Muscle of back (tissue), 11 donors: ENCODE measurements around the gene CUL9. TPM values are rescaled to one million over a fixed set of nuclear protein-coding genes. Genes with fewer than 3 reads are reported as not detected.

ENCODE experiments used
- DNase-seq, 3 donors: peaks; one replicate each; pipeline versions ENCODE4 v3.0.0 to v3.0.0-alpha.2; 2013
- polyA plus RNA-seq, 10 donors: library from polyadenylated mRNA; unstranded; fragments of 120-200 nt; gene quantifications; one replicate each; pipeline ENCODE4 v1.2.1, GENCODE V29; 2013; ENCODE audit not compliant: insufficient read length in 10 of 10

Gene CUL9
- polyA plus RNA-seq, 10 donors: 10.3 to 26.8 (median 17.4) TPM

DNA sequence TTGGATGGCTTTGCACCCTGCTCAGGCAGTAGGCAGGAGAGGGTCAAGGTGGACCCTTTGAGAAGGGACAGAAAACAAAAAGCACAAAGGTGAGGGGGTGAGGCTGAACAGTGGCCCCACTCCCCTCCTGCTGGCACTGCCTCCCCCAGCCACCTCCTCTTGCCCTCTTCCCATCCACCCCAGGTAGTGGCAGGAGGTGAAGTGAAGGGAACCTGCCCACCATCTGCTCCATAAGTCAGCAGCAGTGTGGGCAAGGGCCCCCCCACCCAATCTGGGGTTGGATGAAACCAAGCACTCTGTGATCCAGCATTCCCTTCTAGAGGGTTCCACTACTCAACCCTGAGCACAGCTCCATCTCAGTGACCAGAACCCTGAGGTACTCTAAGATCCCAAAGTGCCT is 89.9 kb downstream of the CUL9 start:
- DNase-seq: no peak

DNA sequence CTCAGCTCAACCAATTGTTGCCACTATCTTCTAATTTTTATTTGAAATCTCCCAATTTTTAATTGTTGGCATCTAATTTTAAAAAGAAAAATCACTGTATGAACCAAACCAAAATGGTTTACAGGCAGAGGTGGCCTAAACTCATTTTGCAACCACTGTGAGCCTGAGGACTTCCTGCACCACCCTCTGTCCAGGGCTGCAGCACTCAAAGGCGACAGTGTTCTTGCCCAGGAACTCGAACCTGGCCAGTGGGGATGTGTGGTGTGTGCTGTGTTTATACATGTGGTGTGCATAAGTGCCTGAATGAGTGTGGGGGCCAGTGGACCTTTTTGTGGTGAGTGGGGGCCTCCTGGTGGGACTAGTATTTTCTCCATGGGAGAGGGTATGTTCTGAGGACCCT is 91.7 kb downstream of the CUL9 start:
- DNase-seq: no peak

Other genes with a start within 250 kb of the CUL9 start
- under 1 TPM; 0.16 to 0.92 (median 0.44) TPM for gene GNMT, start 221.4 kb upstream of the CUL9 start, polyA plus RNA-seq
- 10 to 100 TPM in 9 of 10 donors, 1 to 10 TPM in 1; 8.4 to 27.6 (median 16.2) TPM for gene PEX6, start 203.0 kb upstream of the CUL9 start, polyA plus RNA-seq
- gene PPP2R5D, start 197.6 kb upstream of the CUL9 start, polyA plus RNA-seq: 10 to 100 TPM; 39.5 to 50.4 (median 44.8) TPM
- gene MEA1, start 168.2 kb upstream of the CUL9 start, polyA plus RNA-seq: 10 to 100 TPM; 38.5 to 63.2 (median 46.0) TPM
- 100 to 1,000 TPM; 157 to 208 (median 190) TPM for gene KLHDC3, start 167.9 kb upstream of the CUL9 start, polyA plus RNA-seq
- 10 to 100 TPM; 40.7 to 51.6 (median 47.2) TPM for gene RRP36, start 160.6 kb upstream of the CUL9 start, polyA plus RNA-seq
- 10 to 100 TPM; 33.5 to 43.4 (median 37.8) TPM for gene CUL7, start 128.3 kb upstream of the CUL9 start, polyA plus RNA-seq
- 10 to 100 TPM; 40.0 to 50.0 (median 41.9) TPM for gene MRPL2, start 122.8 kb upstream of the CUL9 start, polyA plus RNA-seq
- gene KLC4, start 122.6 kb upstream of the CUL9 start, polyA plus RNA-seq: 10 to 100 TPM; 18.5 to 34.2 (median 21.2) TPM
- 100 to 1,000 TPM in 1 of 10 donors, 10 to 100 TPM in 9; 33.3 to 176 (median 57.0) TPM for gene PTK7, start 105.9 kb upstream of the CUL9 start, polyA plus RNA-seq
- gene SRF, start 10.9 kb upstream of the CUL9 start, polyA plus RNA-seq: 10 to 100 TPM; 33.9 to 64.4 (median 46.8) TPM
- gene DNPH1, start 47.3 kb downstream of the CUL9 start, polyA plus RNA-seq: 10 to 100 TPM; 12.5 to 36.1 (median 17.7) TPM
- under 1 TPM in 9 of 10 donors, not detected in 1; 0.03 to 0.07 (median 0.05) TPM for gene TTBK1, start 61.3 kb downstream of the CUL9 start, polyA plus RNA-seq
- under 1 TPM in 3 of 10 donors, not detected in 7; 0.05 to 0.45 (median 0.11) TPM for gene SLC22A7, start 116.1 kb downstream of the CUL9 start, polyA plus RNA-seq
- 1 to 10 TPM in 6 of 10 donors, under 1 TPM in 4; 0.43 to 1.5 (median 1.0) TPM for gene CRIP3, start 126.6 kb downstream of the CUL9 start, polyA plus RNA-seq
- 10 to 100 TPM; 11.6 to 18.1 (median 15.0) TPM for gene ZNF318, start 187.5 kb downstream of the CUL9 start, polyA plus RNA-seq
- gene ABCC10, start 245.3 kb downstream of the CUL9 start, polyA plus RNA-seq: 10 to 100 TPM in 9 of 10 donors, 1 to 10 TPM in 1; 9.8 to 19.7 (median 13.7) TPM